ENCODE results near the gene SERPINH1. TPM values are rescaled to one million over a fixed set of nuclear protein-coding genes. Genes with fewer than 3 reads are reported as not detected.

The SERPINH1 gene
- polyA plus RNA-seq, 3 donors, result 1.6 to 4.6 (median 2.1) TPM

DNA sequence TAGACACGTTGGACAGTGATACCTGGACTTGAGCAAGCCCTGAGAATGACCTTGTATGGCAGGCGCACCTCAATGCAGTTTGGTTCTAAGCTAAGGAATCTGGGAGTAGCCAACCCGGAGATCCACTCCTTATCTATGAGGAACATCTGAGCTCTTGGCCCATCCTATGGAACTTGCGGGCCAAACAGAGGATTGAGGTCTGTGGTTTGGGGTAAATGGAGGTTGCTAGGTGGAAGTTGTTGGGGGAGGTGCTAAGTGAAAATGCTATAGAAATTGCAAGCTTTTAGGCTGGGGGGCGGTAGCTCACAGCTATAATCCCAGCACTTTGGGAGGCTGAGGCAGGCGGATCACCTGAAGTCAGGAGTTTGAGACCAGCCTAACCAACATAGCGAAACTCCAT lies 45.2 kb upstream of the SERPINH1 start:
- Histone ChIP-seq H3K9ac (ENCODE audit: insufficient read depth, low read length, poor library complexity, severe bottlenecking) (peak overlapping the region; percentile 28), H3K4me1 (ENCODE audit: control insufficient read depth in 1 of 2, insufficient read depth in 2 of 2, low read length in 2 of 2) (peaks cover 12 to 14% of the 10 kb centered on the region in 2 donors), H3K4me2 (replicated peaks; ENCODE audit: extremely low read depth, low read length, poor library complexity, severe bottlenecking) (peak overlapping the region; percentile 58), H3K27me3 (ENCODE audit: control insufficient read depth in 2 of 2, insufficient read depth in 2 of 2, low read length in 2 of 2) (no peaks in the 10 kb centered on the region), H3K36me3 (replicated peaks in 1 of 2; ENCODE audit: control insufficient read depth in 1 of 2, insufficient read depth in 2 of 2, low read length in 2 of 2) (no peaks in the 10 kb centered on the region), H3K79me2 (ENCODE audit: insufficient read depth, low read length) (no peaks in the 10 kb centered on the region), H3K27ac (ENCODE audit: low read depth in 1 of 2, low read length in 2 of 2) (peak overlapping the region in 1 of 2 donors; percentile 69), H3K9me3 (replicated peaks in 1 of 2; ENCODE audit: control insufficient read depth in 1 of 2, insufficient read depth in 1 of 2, low read length in 2 of 2) (peaks cover 0 to 5% of the 10 kb centered on the region in 2 donors), H2AFZ (ENCODE audit: insufficient read depth, low read depth, low read length, poor library complexity, severe bottlenecking) (peak overlapping the region; percentile 58), H3K4me3 (replicated peaks in 1 of 3; ENCODE audit: low read depth in 2 of 3, low read length in 3 of 3) (peak overlapping the region in 1 of 3 experiments; percentile 60), H4K20me1 (ENCODE audit: insufficient read depth, low read length) (peaks cover 7% of the 10 kb centered on the region)
- intact Hi-C loops (cut with micrococcal nuclease), result no loop called here
- peaks cover 4 to 6% of the 10 kb centered on the region in 2 donors for H3K36me3 Mint-ChIP-seq
- peak overlapping the region in 3 of 7 donors; percentile 53 to 71 (median 58) for H3K27ac Mint-ChIP-seq
- no peak for DNase-seq
- peaks cover 0 to 3% (median 3%) of the 10 kb centered on the region in 7 donors for H3K9me3 Mint-ChIP-seq
- H3K4me1 Mint-ChIP-seq, result peaks cover 24% of the 10 kb centered on the region
- H3K27me3 Mint-ChIP-seq (ENCODE audit: low read depth in 3 of 3), result peaks cover 0 to 2% (median 2%) of the 10 kb centered on the region in 3 donors
- H3K4me3 Mint-ChIP-seq, result peak overlapping the region; percentile 51 to 83
- TF ChIP-seq, protein P1, sequence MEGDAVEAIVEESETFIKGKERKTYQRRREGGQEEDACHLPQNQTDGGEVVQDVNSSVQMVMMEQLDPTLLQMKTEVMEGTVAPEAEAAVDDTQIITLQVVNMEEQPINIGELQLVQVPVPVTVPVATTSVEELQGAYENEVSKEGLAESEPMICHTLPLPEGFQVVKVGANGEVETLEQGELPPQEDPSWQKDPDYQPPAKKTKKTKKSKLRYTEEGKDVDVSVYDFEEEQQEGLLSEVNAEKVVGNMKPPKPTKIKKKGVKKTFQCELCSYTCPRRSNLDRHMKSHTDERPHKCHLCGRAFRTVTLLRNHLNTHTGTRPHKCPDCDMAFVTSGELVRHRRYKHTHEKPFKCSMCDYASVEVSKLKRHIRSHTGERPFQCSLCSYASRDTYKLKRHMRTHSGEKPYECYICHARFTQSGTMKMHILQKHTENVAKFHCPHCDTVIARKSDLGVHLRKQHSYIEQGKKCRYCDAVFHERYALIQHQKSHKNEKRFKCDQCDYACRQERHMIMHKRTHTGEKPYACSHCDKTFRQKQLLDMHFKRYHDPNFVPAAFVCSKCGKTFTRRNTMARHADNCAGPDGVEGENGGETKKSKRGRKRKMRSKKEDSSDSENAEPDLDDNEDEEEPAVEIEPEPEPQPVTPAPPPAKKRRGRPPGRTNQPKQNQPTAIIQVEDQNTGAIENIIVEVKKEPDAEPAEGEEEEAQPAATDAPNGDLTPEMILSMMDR (IDR thresholded peaks at IDR 0.05), result no peak
- 43% methylated on average over 4 of the region's 7 CpGs for WGBS (ENCODE audit: insufficient coverage)

DNA sequence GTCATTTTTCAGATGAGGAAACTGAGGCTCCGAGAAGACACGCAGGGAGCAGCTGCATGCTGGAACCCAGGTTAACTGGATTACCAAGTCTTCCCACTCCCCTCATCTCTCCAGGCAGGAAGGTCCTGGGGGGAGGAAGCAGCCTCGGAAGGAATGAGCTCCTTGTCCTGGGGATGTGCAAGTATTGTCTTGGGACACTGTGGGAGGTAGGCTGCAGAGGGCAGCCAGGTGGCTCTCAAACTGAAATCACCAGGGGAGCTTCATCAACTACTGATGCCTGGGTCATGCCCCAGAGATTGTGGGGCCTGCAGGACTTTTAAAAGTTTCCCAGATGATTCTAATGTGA lies 43.9 kb upstream of the SERPINH1 start:
- DNase-seq, result no peak
- Histone ChIP-seq H3K9ac (ENCODE audit: insufficient read depth, low read length, poor library complexity, severe bottlenecking) (no peak overlapping the region), H3K9me3 (replicated peaks in 1 of 2; ENCODE audit: control insufficient read depth in 1 of 2, insufficient read depth in 1 of 2, low read length in 2 of 2) (peaks cover 0 to 5% of the 10 kb centered on the region in 2 donors), H3K4me3 (replicated peaks in 1 of 3; ENCODE audit: low read depth in 2 of 3, low read length in 3 of 3) (no peak overlapping the region), H3K4me1 (ENCODE audit: control insufficient read depth in 1 of 2, insufficient read depth in 2 of 2, low read length in 2 of 2) (peaks cover 12 to 14% of the 10 kb centered on the region in 2 donors), H4K20me1 (ENCODE audit: insufficient read depth, low read length) (peaks cover 12% of the 10 kb centered on the region), H2AFZ (ENCODE audit: insufficient read depth, low read depth, low read length, poor library complexity, severe bottlenecking) (no peak overlapping the region), H3K36me3 (replicated peaks in 1 of 2; ENCODE audit: control insufficient read depth in 1 of 2, insufficient read depth in 2 of 2, low read length in 2 of 2) (no peaks in the 10 kb centered on the region), H3K27me3 (ENCODE audit: control insufficient read depth in 2 of 2, insufficient read depth in 2 of 2, low read length in 2 of 2) (no peaks in the 10 kb centered on the region), H3K4me2 (replicated peaks; ENCODE audit: extremely low read depth, low read length, poor library complexity, severe bottlenecking) (no peak overlapping the region), H3K27ac (ENCODE audit: low read depth in 1 of 2, low read length in 2 of 2) (no peak overlapping the region), H3K79me2 (ENCODE audit: insufficient read depth, low read length) (no peaks in the 10 kb centered on the region)
- Mint-ChIP-seq H3K4me1 (peaks cover 21% of the 10 kb centered on the region), H3K27ac (peak overlapping the region in 1 of 7 donors; percentile 4), H3K9me3 (peaks cover 0 to 5% (median 3%) of the 10 kb centered on the region in 7 donors), H3K36me3 (peaks cover 4 to 6% of the 10 kb centered on the region in 2 donors), H3K27me3 (ENCODE audit: low read depth in 3 of 3) (peaks cover 0 to 4% (median 2%) of the 10 kb centered on the region in 3 donors), H3K4me3 (no peak overlapping the region)
- TF ChIP-seq, protein P1 (IDR thresholded peaks at IDR 0.05), result no peak
- no CpG with 5 or more reads among the region's 3 CpGs for WGBS (ENCODE audit: insufficient coverage)
- intact Hi-C loops (cut with micrococcal nuclease), result no loop called here
